Inflammatory macrophage treated with lipopolysaccharide for 1 hour (primary cell): Measurements from ENCODE around the gene NABP1.

ENCODE experiments used
- DNase-seq, 2 donors: peaks; one replicate each; pipeline ENCODE4 v3.0.0-alpha.2; 2020 to 2022

Gene NABP1

GRCh38 chr2:191713837-191714236, 35.9 kb downstream of the NABP1 start:
- no peak for DNase-seq

GRCh38 chr2:191714925-191715324, 37.0 kb downstream of the NABP1 start:
- no peak for DNase-seq

- no peak for DNase-seq
These were observed 37.5 kb downstream of the NABP1 start for GRCh38 chr2:191715471-191715870.

- no peak for DNase-seq
These were observed 41.3 kb downstream of the NABP1 start for GRCh38 chr2:191719261-191719660.

GRCh38 chr2:191719938-191720337, 42.0 kb downstream of the NABP1 start:
- no peak for DNase-seq

- no peak for DNase-seq
These were observed 43.4 kb downstream of the NABP1 start for GRCh38 chr2:191721331-191721730.

GRCh38 chr2:191724015-191724414, 46.1 kb downstream of the NABP1 start:
- no peak for DNase-seq

- DNase-seq: peak; percentile 31 to 47
These were observed 51.1 kb downstream of the NABP1 start for GRCh38 chr2:191728750-191729624.

GRCh38 chr2:191730263-191730662, 52.3 kb downstream of the NABP1 start:
- no peak for DNase-seq
